Suppressor macrophage (primary cell): ENCODE results near the gene PTH1R.

ENCODE experiments used
- DNase-seq, 4 experiments: peaks; one replicate each; pipeline ENCODE4 v3.0.0-alpha.2; 2020 to 2022

Gene PTH1R

GRCh38 chr3:46930945-46931403, 53.5 kb downstream of the PTH1R start:
- no peak for DNase-seq

DNA sequence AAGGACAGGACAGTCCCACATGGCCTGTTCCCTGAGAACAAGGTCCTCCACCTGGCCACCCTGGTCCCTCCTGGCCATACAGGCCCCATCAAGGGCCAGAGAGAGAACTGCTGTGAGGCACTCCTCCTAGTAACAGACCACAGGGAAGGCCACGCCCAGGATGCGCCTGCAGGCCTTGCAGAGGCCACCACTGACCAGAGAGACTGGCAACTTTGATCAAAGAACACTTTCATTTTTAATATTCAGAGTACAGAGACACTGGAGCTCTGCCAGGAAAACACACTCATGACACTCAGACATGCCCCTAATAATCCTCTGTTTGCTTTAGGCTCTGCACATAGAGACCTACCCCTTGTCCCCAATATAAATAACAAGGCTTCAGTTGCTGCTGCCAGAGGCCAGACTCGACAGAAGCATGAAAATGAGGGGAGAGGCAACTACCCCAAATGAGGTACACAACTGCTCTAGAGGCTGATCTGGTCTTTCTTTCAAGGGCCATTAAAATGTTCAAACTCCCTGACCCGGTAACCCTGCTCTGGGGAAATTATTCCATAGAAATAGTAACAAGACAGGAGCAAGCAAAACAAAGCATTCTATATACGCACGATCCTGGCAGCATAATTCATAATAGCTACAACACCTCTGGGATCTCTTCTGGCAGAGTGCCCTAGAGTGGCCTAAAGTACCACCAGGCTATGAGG, 54.3 kb downstream of the PTH1R start:
- DNase-seq, result peak; percentile 59 to 77 (median 70)

DNA sequence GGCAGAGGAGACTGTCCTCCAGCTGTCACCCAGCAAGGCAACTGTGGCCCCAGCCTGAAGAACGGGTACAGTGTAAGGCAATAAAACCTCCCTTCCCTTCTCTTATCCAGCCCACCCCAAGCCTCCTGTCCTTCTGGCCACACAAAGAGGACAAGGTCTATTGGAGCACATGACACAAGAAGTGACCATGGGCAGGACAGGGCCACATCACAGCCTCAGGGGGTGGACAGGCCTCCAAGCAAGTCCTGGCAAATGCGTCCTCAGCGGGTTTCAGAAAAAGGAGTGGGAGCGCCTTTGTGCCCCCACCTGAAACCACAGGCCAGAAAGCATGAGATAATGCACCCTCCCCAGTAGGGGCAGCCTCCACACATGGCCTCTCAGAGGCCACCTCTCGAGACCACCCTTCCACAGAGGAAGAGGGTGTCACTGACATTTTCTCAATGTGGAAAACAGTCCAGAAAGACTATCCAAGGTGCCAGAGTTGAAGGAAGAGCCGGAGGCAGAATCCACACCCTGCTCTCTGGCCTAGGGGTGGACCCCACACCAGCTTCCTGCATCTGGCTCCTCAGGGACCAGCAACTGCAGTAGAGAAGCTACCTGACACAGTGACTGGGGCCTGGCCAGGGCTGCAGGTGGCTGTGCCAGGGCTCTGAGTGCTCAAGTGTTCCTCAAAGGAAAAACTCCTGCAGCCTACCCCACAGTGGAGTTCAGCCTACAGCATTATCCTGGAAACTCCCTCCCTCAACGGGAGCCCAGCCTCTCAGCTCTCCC, 55.1 kb downstream of the PTH1R start:
- DNase-seq, result no peak

- no peak for DNase-seq
Measured at GRCh38 chr3:46933261-46933660, 55.7 kb downstream of the PTH1R start.

GRCh38 chr3:46934072-46934471, 56.6 kb downstream of the PTH1R start:
- DNase-seq, result no peak

- DNase-seq, result peak; percentile 21 to 58 (median 46)
Measured at GRCh38 chr3:46934498-46935167, 57.1 kb downstream of the PTH1R start.

GRCh38 chr3:46935168-46935858, 57.8 kb downstream of the PTH1R start:
- DNase-seq, result peak; percentile 49 to 80 (median 75)

DNA sequence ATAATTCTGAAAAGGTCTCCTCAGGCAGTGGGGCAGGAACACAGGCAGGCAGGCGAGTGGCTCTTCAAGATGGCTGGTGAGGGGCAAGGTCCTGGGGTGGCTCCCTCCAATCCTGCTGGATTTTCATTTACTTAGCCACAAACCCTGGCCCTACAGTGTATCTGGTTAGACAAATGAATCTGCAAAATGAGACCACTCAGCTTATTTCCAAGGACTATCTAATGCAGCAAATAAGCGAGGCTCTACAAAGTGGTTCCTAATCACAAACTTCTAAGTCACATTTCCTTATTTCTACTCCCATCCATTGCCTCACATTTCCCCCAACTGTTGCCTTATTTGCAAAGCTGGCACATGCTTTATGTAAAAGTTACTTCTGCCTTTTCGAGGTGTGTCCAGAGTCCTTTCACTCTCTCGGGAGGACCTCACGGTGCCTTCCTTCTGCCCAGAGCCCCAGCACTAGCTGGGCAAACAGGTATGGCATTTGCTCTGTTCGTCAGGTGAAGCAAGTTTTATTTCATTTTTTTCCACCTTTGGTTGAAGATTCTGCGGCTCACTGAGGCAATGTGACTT, 58.6 kb downstream of the PTH1R start:
- peak; percentile 74 to 90 (median 81) for DNase-seq

GRCh38 chr3:46936733-46937250, 59.3 kb downstream of the PTH1R start:
- DNase-seq, result peak; percentile 71 to 84 (median 78)

DNA sequence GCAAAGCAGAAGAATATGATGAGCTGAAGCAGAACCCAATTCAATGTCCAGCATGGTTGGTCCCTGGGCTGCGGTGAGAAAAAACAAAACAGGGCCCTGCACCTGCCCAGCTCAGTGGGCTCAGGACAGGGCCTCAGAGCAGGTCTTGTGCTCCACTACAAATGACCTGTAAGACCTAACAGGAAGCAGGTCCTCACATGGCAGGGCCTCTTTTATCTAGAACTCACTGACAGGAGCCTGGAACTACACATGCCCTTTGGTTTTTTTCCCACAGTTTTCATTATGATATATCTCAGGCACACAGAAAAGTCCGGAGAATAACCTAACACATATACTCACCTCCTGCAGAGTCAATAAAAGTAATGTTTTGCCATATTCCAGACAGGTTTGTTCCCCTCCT, 60.6 kb downstream of the PTH1R start:
- no peak for DNase-seq

DNA sequence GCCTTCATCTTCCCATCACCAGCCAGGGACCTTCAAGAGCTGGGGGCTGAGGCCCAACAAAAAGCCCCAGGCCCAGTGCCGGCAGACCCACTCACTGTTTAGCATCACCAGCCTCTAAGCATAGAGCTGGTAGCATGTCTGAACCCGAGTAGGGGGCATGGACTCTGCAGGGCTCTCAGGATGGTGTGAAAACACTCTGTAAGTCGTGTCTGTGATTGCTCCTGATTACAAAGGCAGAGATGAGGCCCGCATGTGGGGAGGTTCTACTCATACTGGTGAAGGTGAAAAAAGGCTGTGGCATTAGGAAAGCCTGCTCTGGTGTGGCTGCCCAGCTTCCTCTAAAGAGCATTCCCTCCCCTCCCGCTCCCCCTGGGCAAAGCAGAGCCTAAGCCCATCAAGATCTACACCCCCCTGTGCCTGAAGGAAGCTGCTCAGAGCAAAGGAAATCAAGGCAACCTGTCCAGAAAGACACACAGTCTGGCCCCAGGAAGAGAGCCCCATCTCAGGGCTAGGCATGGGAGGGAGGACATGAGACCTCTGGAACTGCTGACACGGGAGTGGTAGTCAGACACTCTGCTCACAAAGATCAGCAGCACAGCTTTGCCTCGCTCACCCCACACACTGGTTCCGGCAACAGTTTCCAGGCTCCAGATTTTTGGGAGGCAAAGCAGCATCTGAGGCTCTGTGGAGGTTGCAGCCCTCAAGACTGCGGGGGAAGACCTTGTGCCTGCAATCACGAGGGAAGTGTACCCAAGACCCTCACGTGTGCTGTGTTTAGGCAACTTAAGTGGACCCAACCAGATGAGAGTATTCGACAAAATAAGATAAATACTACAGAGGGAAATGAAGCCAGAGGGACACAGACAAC, 62.3 kb downstream of the PTH1R start:
- DNase-seq, result peak; percentile 53 to 71 (median 62)

DNA sequence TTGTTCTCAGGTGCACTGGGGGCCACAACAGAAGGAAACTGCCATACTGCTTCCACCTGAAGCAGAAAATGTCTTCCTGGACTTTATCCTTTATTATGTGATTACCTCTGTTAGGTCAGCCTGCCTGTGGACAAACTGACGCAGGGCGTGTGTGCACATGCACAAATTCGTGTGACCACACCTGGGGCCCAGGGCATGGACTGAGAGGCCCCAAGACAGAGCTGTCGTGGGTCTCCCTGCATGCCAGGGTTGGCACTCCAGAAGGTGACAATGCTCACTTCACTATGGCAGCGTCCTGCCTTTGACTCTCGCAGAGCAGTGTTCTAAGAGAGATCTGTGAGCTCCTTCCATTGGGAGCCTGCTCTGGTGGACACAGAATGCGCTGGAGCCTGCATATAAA, 64.6 kb downstream of the PTH1R start:
- no peak for DNase-seq

DNA sequence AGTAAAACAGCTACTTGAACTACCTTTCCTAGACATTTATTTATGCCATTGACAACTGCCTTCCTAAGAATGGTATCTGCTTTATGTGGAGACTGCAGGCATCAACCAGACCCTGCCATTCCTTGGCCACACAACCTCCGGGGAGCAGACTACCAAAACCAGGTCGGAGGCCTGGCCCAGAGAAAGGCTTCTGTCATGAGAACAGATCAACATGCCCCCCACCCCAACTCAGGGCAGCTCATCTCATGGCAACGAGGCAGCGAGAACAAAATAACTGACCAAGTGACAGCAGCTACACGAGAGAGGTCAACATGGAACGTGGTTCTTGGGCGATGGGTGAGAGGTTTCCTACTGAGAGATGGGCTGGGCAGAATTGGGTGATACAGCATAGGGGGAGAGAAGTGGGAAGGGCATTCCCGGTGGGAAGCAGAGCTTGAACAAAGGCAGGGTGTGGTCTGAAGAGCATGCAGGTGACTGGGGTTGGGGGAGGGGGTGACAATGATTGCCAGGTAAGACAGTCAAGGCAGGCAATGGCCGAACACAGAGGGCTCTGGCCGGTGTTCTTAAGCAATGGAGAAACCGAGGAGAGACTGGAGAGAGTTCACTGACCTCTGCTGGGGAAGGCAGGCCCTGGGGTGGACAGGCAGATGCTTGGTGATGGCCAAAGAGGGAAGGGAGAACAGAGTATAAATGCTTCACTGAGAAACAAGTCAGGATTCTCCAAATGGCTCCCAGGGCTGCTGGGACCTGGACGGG, 65.1 kb downstream of the PTH1R start:
- DNase-seq, result no peak

DNA sequence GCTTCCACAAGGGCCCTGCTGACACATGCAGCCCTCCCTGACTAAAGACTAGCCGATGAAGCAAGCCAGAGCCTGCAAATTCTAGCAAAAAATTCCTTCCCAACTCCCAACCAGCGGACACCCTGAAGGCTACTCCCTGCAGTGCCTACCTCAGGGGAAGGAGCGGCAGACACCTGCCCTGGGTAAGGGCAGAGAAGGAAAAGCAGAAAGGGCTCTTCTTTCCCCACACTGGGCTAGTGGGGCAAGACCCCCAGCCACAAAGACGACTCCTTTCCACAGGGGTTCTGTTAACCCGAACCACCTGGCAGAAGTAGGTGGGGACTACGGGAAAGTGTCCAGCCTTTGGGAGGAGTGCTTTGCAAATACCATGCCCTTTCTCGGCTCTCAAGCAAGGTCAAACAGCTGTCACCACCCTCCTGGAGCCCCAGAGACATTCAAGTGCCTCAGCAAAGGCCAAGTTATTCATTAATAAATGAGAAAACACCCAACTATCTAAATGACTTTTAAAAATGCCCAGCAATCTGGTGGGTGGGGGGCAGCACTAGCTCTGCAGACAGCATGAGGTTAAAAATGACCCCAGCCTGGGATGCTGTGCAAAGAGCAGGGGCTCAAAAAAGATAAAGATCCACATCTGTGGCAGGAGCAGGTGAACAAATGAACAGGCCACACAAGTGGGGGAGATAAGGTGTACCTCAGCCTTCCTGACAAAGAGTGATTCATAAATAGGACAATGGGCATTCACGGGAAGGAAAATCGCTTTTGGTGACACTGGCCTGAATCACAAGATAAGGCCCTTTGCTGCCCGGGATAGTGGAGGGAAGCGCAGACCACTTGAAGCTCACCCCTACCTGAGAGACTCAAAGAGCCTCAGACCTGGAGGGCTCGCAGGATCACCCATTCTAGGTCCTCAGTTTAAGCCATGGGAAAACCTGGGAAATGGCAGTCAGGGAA, 66.0 kb downstream of the PTH1R start:
- no peak for DNase-seq

DNA sequence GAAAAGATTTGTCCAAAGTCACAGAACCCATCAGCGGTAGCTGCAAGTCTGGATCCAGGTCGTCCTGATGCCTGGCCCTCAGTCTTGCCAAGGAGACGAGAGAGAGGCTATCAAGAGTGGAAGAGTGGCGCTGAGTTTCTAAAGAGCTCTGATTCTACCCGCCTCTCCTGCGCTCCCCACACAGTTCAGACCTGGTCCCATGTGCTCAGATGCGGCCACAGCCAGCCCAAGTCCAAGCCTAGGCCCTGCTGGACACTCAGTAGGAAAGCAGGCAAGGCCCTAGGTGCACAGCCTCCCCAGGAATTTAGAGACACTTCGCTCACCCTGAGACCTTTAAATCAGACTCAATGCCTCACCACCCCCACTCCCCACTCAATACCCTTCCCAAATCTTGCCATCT, 66.7 kb downstream of the PTH1R start:
- no peak for DNase-seq

DNA sequence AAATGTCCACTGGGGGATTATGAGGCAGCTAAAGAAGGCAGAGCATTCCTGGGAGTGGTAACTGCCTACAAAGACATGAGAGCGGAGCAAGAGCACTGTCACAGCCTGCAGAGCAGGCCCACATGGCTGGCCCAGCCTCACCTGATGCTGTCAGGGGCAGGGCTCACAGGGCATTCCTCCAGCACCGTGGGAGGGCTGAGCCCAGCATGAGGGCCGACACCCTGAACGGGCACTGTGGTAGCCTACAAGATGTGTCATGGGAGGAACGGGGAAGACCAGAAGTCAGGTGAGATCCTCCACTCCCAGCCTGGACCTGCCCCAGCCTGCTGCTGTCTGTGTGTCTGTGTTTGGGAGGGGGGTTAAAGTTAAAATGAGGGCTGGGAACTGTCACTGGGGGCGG, 68.9 kb downstream of the PTH1R start:
- peak in 1 of 4 experiments; percentile 60 for DNase-seq

DNA sequence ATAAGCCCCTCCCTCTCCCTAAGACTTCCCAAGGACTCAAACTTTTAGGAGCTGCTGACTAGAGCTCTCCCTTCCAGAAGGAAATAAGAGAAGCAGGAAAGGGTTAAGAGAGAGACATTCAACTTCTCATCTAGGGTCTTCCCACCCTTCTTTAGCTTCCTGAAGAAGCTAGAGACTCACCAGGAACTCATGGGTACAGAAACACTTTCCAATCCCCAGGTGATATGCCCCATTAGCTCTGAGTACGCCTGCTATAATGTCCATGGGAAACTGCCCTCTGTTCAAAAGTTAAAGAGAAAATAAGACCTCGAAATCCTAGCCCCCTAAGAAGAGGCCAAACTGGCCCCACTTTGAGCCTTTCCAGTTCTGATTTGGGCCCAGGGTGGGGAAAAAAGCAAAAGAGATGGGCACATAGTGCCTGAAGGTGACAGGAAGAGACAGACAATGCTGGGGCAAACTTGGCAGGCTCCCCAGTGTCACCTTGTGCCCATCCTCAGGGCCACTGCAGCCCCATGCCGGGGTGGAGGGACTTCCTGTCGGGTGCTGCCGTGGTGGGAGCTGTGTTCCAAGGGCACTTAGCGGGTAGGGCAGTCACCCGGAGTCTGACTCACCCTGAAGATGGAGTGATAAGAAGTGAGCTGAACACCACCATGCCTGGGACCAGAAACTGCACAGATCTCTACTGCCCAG, 69.5 kb downstream of the PTH1R start:
- peak in 3 of 4 experiments; percentile 36 to 60 (median 50) for DNase-seq

GRCh38 chr3:46947546-46947901, 70.0 kb downstream of the PTH1R start:
- no peak for DNase-seq
